Fibroblast of lung (primary cell): ENCODE measurements around the gene GRM8. TPM values are rescaled to one million over a fixed set of nuclear protein-coding genes. Genes with fewer than 3 reads are reported as not detected.

Source experiments
- DNase-seq, 2 donors: peaks; one replicate each; pipeline versions ENCODE4 v3.0.0 to v3.0.0-alpha.2; 2010; ENCODE audit warnings: low read depth in 2 of 2
- H2AFZ ChIP-seq: 2 replicates; pipeline ENCODE4 v1.5.1; 2012; ENCODE audit warnings: low read length, control low read depth, inconsistent platforms
- H3K27ac ChIP-seq: 2 replicates; pipeline ENCODE4 v1.5.1; 2011; ENCODE audit warnings: low read length, control low read depth; ENCODE audit not compliant: insufficient read depth
- H3K27me3 ChIP-seq: 2 replicates; pipeline ENCODE4 v1.5.1; 2011; ENCODE audit warnings: mild to moderate bottlenecking, low read length; ENCODE audit not compliant: control insufficient read depth, insufficient read depth
- H3K36me3 ChIP-seq: 2 replicates; pipeline ENCODE4 v1.5.1; 2011; ENCODE audit warnings: low read length; ENCODE audit not compliant: control insufficient read depth, insufficient read depth
- H3K4me1 ChIP-seq: 2 replicates; pipeline ENCODE4 v1.5.1; 2011; ENCODE audit warnings: low read length; ENCODE audit not compliant: control insufficient read depth, insufficient read depth; ENCODE audit errors: extremely low read depth
- H3K4me2 ChIP-seq: 2 replicates; pipeline ENCODE4 v1.5.1; 2011; ENCODE audit warnings: low read length, control low read depth; ENCODE audit not compliant: insufficient read depth; ENCODE audit errors: extremely low read depth
- H3K4me3 ChIP-seq, 4 experiments: fragments of 200-600 bp in 1 of 4; sonication (generic) in 1 of 4; replicated peaks in 1 of 4; 2 replicates each; pipeline ENCODE4 v1.5.1; 2011 to 2016; ENCODE audit warnings: low read length in 4 of 4, low read depth in 3 of 4, mild to moderate bottlenecking in 3 of 4, control low read depth in 2 of 4, inconsistent platforms in 1 of 4, mixed read lengths in 1 of 4; ENCODE audit not compliant: insufficient read depth in 1 of 4; ENCODE audit errors: control extremely low read depth in 1 of 4
- H3K79me2 ChIP-seq: 2 replicates; pipeline ENCODE4 v1.5.1; 2012; ENCODE audit warnings: mild to moderate bottlenecking, low read length, inconsistent platforms; ENCODE audit not compliant: control insufficient read depth, insufficient read depth
- H3K9ac ChIP-seq: 2 replicates; pipeline ENCODE4 v1.5.1; 2011; ENCODE audit warnings: mild to moderate bottlenecking, low read length, control low read depth; ENCODE audit not compliant: insufficient read depth
- H3K9me3 ChIP-seq: 2 replicates; pipeline ENCODE4 v1.5.1; 2012; ENCODE audit warnings: low read depth, low read length; ENCODE audit not compliant: control insufficient read depth, insufficient read depth
- H4K20me1 ChIP-seq: 2 replicates; pipeline ENCODE4 v1.5.1; 2011; ENCODE audit warnings: low read length; ENCODE audit not compliant: control insufficient read depth, insufficient read depth; ENCODE audit errors: extremely low read depth
- EZH2 ChIP-seq: IDR thresholded peaks from 2 replicates; pipeline ENCODE4 v1.5.1; 2012; ENCODE audit warnings: low read length, control low read depth, mild to moderate bottlenecking; ENCODE audit errors: missing control alignments
- polyA plus RNA-seq, 2 donors: library from polyadenylated mRNA; depleted of rRNA in 1 of 2; stranded (reverse) in 1 of 2; unstranded in 1 of 2; fragments of >200 nt; gene quantifications; 2 replicates each; pipeline ENCODE4 v1.2.1, GENCODE V29; 2011 to 2012; ENCODE audit warnings: missing spikeins in 1 of 2
- total RNA-seq: library from RNA; depleted of rRNA; stranded (reverse); fragments of >200 nt; gene quantifications from 2 replicates; pipeline ENCODE4 v1.2.1, GENCODE V29; 2014
- TF ChIP-seq, protein P1 (sequence below), 2 donors: IDR thresholded peaks in 1 of 2; conservative IDR thresholded peaks in 1 of 2; 1 replicate in 1 of 2; 2 replicates in 1 of 2; pipeline ENCODE4 v1.5.1; 2011 to 2012; ENCODE audit warnings: low read length in 2 of 2, control low read depth in 1 of 2, inconsistent platforms in 1 of 2, low read depth in 1 of 2, mild to moderate bottlenecking in 1 of 2

Gene GRM8
- total and polyA plus RNA-seq, 2 donors (not counting 1 experiment from before 2014, with no cell fraction given): not detected

DNA sequence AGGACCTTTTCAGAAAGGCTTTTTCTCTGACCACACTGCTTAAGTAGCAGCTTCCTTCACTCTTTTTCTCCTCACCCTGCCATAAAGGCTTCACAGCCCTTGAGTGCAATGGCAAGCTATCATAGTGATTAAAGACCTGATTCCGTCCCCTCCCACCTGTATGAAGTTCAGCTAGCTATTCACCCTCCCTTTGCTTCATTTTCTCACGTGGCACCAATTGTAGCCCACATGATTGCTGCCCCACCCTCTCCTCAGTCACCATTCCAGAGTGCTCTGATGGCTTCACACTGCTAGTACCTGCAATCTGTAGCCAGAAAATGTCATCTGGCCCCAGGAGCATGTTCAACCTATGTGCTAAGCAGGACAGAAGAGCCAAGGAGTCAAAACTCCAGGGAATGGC, 523.8 kb downstream of the GRM8 start:
- Histone ChIP-seq H3K79me2 (no peaks in the 10 kb centered on the region), H3K4me2 (no peak overlapping the region), H4K20me1 (no peaks in the 10 kb centered on the region), H3K27me3 (no peaks in the 10 kb centered on the region), H3K27ac (no peak overlapping the region), H2AFZ (no peak overlapping the region), H3K9ac (no peak overlapping the region), H3K36me3 (no peaks in the 10 kb centered on the region), H3K4me1 (no peaks in the 10 kb centered on the region), H3K4me3 (no peak overlapping the region), H3K9me3 (no peaks in the 10 kb centered on the region)
- no peak for DNase-seq
- TF ChIP-seq, protein P1, sequence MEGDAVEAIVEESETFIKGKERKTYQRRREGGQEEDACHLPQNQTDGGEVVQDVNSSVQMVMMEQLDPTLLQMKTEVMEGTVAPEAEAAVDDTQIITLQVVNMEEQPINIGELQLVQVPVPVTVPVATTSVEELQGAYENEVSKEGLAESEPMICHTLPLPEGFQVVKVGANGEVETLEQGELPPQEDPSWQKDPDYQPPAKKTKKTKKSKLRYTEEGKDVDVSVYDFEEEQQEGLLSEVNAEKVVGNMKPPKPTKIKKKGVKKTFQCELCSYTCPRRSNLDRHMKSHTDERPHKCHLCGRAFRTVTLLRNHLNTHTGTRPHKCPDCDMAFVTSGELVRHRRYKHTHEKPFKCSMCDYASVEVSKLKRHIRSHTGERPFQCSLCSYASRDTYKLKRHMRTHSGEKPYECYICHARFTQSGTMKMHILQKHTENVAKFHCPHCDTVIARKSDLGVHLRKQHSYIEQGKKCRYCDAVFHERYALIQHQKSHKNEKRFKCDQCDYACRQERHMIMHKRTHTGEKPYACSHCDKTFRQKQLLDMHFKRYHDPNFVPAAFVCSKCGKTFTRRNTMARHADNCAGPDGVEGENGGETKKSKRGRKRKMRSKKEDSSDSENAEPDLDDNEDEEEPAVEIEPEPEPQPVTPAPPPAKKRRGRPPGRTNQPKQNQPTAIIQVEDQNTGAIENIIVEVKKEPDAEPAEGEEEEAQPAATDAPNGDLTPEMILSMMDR (conservative IDR thresholded peaks at IDR 0.05 in 1 of 2, IDR thresholded peaks at IDR 0.05 in 1 of 2; ENCODE audit: low read depth in 1 of 2, low read length in 2 of 2): no peak
- no peak for TF ChIP-seq EZH2

DNA sequence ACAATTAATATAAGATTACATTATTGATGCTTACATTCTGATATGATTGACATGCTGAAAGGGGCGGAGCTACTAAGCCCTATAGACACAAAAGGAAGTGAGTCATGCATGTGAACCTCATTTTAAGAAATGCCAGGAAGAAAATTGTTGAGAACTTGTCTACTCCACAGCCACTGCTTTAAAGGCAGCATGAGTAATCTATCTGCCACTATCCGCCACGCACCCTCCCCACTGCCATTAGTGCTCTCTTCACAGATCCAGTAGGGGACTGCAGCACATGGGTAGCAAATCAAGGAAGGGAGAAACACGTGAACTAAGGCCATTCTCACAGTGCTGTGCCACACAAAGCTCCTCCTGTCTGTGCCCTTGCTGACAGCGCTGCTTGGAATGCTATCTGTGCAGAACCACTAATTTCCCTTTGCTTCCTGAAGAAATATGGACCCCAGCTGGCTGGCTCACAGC, 524.8 kb downstream of the GRM8 start:
- no peaks in the 10 kb centered on the region for H3K27me3 ChIP-seq
- TF ChIP-seq, protein P1 (conservative IDR thresholded peaks at IDR 0.05 in 1 of 2, IDR thresholded peaks at IDR 0.05 in 1 of 2; ENCODE audit: low read depth in 1 of 2, low read length in 2 of 2): no peak
- no peak for TF ChIP-seq EZH2
- no peak overlapping the region for H3K4me3 ChIP-seq
- H3K4me2 ChIP-seq: no peak overlapping the region
- no peak overlapping the region for H3K9ac ChIP-seq
- no peaks in the 10 kb centered on the region for H3K9me3 ChIP-seq
- peak in 1 of 2 donors; percentile 69 for DNase-seq
- H3K79me2 ChIP-seq: no peaks in the 10 kb centered on the region
- no peak overlapping the region for H3K27ac ChIP-seq
- H3K36me3 ChIP-seq: no peaks in the 10 kb centered on the region
- H3K4me1 ChIP-seq: no peaks in the 10 kb centered on the region
- no peak overlapping the region for H2AFZ ChIP-seq
- H4K20me1 ChIP-seq: no peaks in the 10 kb centered on the region

DNA sequence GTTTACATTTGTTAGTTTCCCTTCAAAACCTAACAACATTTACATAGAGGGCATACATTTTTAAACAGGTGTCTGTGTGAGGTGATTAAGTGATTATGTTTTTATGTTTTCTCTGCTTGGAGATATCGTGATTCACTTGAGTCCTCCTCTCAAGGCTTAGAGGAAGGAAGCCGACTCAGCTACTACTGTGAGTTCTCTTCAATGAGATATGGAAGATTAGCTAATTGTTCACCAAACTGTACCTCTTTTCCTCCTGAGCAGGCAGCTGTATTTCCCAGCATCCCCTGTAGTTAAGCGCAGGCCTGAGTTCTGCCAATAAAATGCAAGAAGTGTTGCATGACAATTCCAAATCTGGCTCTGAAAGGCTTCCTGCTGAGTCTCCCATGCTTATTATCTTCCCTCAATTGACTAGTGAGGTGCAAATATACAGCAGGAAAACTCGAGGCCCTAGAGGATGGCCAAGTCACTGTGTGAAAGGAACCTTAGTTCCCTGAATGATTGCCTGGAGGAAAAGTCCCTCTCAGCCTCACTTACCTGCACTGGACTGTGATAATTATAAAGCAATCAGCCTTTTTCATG, 528.7 kb downstream of the GRM8 start:
- Histone ChIP-seq H3K4me2 (no peak overlapping the region), H3K36me3 (no peaks in the 10 kb centered on the region), H3K27me3 (no peaks in the 10 kb centered on the region), H3K27ac (no peak overlapping the region), H2AFZ (no peak overlapping the region), H3K9ac (no peak overlapping the region), H4K20me1 (no peaks in the 10 kb centered on the region), H3K4me3 (no peak overlapping the region), H3K79me2 (no peaks in the 10 kb centered on the region), H3K4me1 (no peaks in the 10 kb centered on the region), H3K9me3 (no peaks in the 10 kb centered on the region)
- TF ChIP-seq, protein P1 (conservative IDR thresholded peaks at IDR 0.05 in 1 of 2, IDR thresholded peaks at IDR 0.05 in 1 of 2; ENCODE audit: low read depth in 1 of 2, low read length in 2 of 2): no peak
- no peak for TF ChIP-seq EZH2
- DNase-seq: no peak
